ENCODE results near the gene ENTPD2. TPM values are rescaled to one million over a fixed set of nuclear protein-coding genes. Genes with fewer than 3 reads are reported as not detected.

The ENTPD2 gene
- total and polyA plus RNA-seq, 10 of the 15 experiments (the other 5 are each of a cell fraction or from before 2014, with no cell fraction given) = 0.15 to 1.8 (median 0.65) TPM; not detected in 2

GRCh38 chr9:137095664-137096517 lies 42.0 kb upstream of the ENTPD2 start (continued):
- no peak for TF ChIP-seq CEBPB (IDR thresholded peaks at IDR 0.05; ENCODE audit: borderline replicate concordance in 1 of 2, low read depth in 2 of 2, low read length in 2 of 2)
- no peak for TF ChIP-seq SMAD5 (IDR thresholded peaks at IDR 0.05; ENCODE audit: low read depth)
- no peak for TF ChIP-seq PML (IDR thresholded peaks at IDR 0.05; ENCODE audit: low read length)
- TF ChIP-seq FOS (IDR thresholded peaks at IDR 0.05; ENCODE audit: borderline replicate concordance, extremely low read depth, insufficient read length) = no peak
- peak; percentile 33; the same call in 1 of the 2 replicates for TF ChIP-seq ZNF207 (IDR thresholded peaks at IDR 0.05; ENCODE audit: borderline replicate concordance)
- TF ChIP-seq KLF5 (IDR thresholded peaks at IDR 0.05; ENCODE audit: partially characterized antibody) = peak; percentile 49
- TF ChIP-seq ATF7 (IDR thresholded peaks at IDR 0.05; ENCODE audit: low read depth) = peak; percentile 89
- TF ChIP-seq SRF (IDR thresholded peaks at IDR 0.05; ENCODE audit: low read depth in 2 of 2, low read length in 2 of 2) = peak in 1 of 2 experiments; percentile 39; a peak in 1 of 4 replicates
- 0 out of 2 replicates have a peak, but pooled peaks have one; percentile 53 for TF ChIP-seq CHD2 (IDR thresholded peaks at IDR 0.05; ENCODE audit: borderline replicate concordance, low read depth, low read length)
- no peak for TF ChIP-seq ETV6 (conservative IDR thresholded peaks at IDR 0.05 in 1 of 2, IDR thresholded peaks at IDR 0.05 in 1 of 2; ENCODE audit: borderline replicate concordance in 1 of 2, low read depth in 1 of 2)
- TF ChIP-seq ZNF274 (IDR thresholded peaks at IDR 0.05; ENCODE audit: insufficient read depth, insufficient read length) = no peak
- TF ChIP-seq, protein P1, sequence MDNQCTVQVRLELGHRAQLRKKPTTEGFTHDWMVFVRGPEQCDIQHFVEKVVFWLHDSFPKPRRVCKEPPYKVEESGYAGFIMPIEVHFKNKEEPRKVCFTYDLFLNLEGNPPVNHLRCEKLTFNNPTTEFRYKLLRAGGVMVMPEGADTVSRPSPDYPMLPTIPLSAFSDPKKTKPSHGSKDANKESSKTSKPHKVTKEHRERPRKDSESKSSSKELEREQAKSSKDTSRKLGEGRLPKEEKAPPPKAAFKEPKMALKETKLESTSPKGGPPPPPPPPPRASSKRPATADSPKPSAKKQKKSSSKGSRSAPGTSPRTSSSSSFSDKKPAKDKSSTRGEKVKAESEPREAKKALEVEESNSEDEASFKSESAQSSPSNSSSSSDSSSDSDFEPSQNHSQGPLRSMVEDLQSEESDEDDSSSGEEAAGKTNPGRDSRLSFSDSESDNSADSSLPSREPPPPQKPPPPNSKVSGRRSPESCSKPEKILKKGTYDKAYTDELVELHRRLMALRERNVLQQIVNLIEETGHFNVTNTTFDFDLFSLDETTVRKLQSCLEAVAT (IDR thresholded peaks at IDR 0.05) = peak; percentile 48; the same call in 1 of the 2 replicates
- peak; percentile 56 for TF ChIP-seq MTA2 (IDR thresholded peaks at IDR 0.05; ENCODE audit: low read depth)
- 0 out of 2 replicates have a peak, but pooled peaks have one; percentile 77 for TF ChIP-seq RCOR1 (conservative IDR thresholded peaks at IDR 0.05; ENCODE audit: low read depth, low read length)
- TF ChIP-seq NRF1 (conservative IDR thresholded peaks at IDR 0.05; ENCODE audit: low read depth, low read length) = no peak
- TF ChIP-seq TCF3 (IDR thresholded peaks at IDR 0.05; ENCODE audit: borderline replicate concordance, insufficient read depth, low read depth, low read length) = 0 out of 2 replicates have a peak, but pooled peaks have one; percentile 73
- peak; percentile 73; the same call in 1 of the 2 replicates for TF ChIP-seq SIN3A (IDR thresholded peaks at IDR 0.05; ENCODE audit: low read depth, low read length)
- no peak for TF ChIP-seq BCL3 (IDR thresholded peaks at IDR 0.05; ENCODE audit: borderline replicate concordance, insufficient read depth, low read depth, low read length, poor library complexity, severe bottlenecking)
- peak; percentile 28; the same call in 1 of the 2 replicates for TF ChIP-seq RB1 (IDR thresholded peaks at IDR 0.05; ENCODE audit: borderline replicate concordance)
- TF ChIP-seq, protein P2, sequence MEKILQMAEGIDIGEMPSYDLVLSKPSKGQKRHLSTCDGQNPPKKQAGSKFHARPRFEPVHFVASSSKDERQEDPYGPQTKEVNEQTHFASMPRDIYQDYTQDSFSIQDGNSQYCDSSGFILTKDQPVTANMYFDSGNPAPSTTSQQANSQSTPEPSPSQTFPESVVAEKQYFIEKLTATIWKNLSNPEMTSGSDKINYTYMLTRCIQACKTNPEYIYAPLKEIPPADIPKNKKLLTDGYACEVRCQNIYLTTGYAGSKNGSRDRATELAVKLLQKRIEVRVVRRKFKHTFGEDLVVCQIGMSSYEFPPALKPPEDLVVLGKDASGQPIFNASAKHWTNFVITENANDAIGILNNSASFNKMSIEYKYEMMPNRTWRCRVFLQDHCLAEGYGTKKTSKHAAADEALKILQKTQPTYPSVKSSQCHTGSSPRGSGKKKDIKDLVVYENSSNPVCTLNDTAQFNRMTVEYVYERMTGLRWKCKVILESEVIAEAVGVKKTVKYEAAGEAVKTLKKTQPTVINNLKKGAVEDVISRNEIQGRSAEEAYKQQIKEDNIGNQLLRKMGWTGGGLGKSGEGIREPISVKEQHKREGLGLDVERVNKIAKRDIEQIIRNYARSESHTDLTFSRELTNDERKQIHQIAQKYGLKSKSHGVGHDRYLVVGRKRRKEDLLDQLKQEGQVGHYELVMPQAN (conservative IDR thresholded peaks at IDR 0.05) = 0 out of 2 replicates have a peak, but pooled peaks have one; percentile 24
- TF ChIP-seq TBL1XR1 (IDR thresholded peaks at IDR 0.05; ENCODE audit: low read depth, low read length) = 0 out of 2 replicates have a peak, but pooled peaks have one; percentile 64
- peak; percentile 62; the same call in 1 of the 2 replicates for TF ChIP-seq YY1 (IDR thresholded peaks at IDR 0.05; ENCODE audit: low read depth, low read length)
- peak; percentile 83 for TF ChIP-seq DPF2 (IDR thresholded peaks at IDR 0.05)
- peak; percentile 41; the same call in 1 of the 3 replicates for TF ChIP-seq POU2F2 (IDR thresholded peaks at IDR 0.05; ENCODE audit: borderline replicate concordance, low read depth, low read length)
- TF ChIP-seq WRNIP1 (IDR thresholded peaks at IDR 0.05; ENCODE audit: borderline replicate concordance, low read depth, low read length) = 0 out of 2 replicates have a peak, but pooled peaks have one; percentile 78
